ENCODE data around the gene PI4KA.
A peak's percentile ranks its signal among the peaks of the same experiment; 100 is the strongest.

Gene PI4KA

DNA sequence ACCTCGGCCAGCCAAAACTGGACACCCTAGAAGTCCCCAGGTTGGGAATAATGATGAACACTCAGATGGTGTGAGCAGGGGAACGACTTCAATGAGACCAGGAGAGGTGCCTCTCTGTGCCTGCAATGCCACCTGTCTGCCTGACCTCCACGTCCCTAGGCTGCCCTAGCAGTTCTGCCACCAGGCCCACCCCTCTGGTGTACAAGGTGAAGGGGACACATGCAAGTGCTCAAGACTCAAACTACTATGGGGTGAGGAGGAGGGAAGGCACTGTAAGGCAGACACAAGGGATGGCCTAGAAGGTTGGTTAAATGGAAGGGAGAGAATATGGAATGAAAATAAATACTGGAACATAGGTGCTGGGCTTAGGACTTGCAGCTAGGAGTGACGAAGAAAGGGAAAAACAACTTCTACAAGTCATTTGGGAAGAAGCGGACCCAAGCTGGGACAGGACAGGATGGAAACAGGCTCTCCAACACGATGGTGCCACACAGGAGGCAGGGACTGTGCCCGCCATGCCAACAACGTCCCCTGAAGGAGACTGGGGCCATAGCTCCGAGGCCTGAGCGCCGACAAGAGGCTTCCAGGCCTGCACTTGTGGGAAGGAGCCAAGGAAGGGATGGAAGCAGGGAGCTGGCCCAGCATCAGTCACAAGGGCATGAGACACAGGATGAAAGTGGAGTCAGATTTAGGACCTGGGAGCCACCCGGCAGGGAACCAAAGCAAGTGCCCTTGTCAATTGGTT is 66.2 kb downstream of the PI4KA start:
- no peak for DNase-seq

DNA sequence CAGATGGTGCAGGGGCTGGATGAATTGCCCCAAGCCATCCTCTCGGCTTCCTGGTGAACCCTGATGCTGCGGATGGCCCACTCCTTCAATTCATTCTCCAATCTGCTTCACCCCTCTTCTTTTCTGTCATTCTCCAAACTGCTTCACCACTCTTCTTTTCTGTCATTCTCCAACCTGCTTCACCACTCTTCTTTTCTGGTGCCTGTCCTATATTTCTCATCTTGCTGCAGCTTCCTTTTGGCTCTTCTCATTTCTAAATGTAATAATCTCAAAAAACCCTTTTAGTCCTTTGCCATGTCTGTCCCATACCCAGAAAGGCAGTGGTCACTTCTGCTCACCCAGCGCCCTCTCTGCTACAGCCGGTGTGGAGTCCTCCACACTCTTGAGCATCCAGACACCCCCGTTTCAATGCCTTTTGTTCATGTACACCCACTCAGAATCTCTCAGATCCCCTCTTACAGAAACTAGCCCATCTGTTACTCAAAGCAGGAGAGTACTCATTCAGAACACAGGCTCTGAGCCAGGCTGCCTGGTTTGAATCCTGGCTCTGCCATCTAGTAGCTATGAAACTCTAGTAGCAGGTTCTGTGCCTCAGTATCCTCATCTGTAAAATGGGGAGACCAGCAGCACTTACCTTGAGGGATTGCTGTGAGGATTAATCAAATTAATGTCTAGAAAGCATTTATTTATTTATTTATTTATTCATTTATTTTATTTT is 69.8 kb downstream of the PI4KA start:
- DNase-seq, result no peak

DNA sequence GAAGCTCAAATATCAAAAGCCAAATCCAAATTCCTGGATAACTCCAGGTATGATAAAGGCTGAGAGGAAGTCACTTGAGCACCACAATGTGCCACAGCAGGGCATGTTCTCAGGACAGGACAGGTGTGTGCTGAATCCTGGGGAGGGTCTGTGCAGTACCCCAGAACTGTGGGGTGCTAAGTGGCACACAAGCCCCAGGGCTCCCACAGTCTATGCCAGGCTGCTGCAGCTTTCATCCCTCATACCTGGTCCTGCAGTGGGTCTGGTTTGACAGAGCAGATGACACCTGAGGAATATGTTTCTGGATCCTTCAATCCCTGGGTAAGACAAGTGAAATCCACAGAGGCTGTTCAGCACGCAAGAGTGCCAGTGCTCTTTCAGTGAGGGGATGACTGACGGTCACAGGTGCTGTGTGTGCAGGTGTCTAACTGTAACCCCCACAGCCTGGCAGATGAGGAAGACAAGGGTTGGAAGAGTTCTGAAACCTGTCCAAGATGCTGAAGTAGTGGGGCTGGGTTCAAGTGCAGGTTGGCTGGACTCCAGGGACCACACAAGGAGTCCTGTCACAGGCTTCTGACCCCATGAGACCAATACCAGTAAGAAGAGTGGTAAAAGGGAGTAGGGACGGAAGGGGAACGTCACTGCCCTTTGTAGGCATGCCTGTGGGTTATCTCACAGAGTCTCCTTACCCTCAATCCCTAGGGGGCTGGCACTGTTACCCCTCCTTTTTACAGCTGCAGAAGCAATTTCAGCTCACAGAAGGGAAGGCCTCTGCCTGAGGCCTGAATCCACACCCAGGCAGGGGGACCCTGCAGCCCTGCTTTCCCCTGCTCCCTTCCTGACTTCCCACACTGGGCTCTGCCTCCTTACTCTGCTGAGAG is 70.6 kb downstream of the PI4KA start:
- DNase-seq, result no peak

GRCh38 chr22:20787223-20787622 is 71.4 kb downstream of the PI4KA start:
- no peak for DNase-seq

DNA sequence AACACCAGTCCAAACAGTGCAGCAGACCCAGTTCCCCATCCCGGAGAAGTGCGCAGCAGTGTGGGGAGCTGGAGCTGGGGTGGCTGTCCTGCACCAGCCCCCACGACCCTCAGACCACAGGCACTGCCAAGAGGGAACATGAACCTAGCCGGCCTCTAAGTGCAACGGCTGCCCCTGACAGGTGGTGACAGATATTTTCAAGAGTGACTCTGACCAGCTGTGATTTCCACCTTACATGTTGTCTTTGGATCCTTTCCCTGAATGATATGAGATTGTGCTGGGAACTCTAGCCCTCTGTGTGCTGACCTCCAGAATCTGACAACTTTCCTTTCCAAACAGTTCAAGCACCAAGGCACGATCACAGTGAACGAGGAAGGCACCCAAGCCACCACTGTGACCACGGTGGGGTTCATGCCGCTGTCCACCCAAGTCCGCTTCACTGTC is 72.1 kb downstream of the PI4KA start:
- DNase-seq, result no peak

DNA sequence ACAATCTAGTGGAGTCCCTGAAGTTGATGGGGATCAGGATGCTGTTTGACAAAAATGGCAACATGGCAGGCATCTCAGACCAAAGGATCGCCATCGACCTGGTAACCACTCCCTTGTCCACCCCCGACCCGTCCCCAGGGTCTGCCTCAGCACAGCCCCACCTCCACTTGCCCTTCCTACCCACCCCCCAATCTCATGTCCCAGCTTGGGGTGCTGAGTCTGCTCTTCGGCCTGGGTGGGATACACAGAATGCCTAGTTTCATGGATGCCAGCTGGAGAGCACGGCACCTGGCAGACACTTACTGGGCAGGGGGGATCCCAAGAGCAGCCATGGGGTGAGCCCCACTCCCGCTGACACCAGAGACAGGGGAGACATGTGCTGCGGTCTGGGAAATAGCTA is 72.6 kb downstream of the PI4KA start:
- DNase-seq, result no peak

GRCh38 chr22:20785415-20785814 is 73.2 kb downstream of the PI4KA start:
- DNase-seq, result no peak

DNA sequence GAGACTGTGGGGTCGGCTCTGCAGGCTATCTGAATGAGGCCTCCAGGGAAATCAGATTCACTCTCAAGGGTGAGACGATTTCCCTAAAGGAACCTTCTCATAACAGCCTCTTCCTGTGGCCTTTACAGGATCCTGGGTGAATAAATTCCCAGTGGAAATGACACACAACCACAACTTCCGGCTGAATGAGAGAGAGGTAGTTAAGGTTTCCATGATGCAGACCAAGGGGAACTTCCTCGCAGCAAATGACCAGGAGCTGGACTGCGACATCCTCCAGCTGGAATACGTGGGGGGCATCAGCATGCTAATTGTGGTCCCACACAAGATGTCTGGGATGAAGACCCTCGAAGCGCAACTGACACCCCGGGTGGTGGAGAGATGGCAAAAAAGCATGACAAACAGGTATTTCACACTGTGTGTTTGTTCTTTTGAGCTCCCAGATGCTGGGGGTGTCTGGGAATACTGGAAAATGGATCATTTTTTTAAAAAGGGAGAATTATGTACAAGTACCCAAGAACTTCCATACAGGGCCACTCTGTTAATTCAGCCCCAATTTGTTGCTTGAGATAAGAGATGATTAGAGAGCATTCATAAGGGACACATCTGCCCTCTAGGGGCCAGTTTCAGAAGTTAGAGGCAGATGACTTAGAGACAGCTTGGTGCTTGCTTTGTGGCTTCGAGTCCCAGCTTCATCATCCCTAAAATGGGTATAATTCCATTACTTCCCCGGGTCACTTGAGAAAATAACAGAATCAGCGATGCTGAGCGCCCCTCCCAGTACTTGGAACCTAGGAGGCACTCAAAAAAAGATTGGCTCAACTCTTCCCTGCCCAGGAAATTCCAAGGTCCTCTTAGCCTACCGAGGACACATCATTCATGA is 74.5 kb downstream of the PI4KA start:
- DNase-seq, result peak; percentile 42

- no peak for DNase-seq
These were observed 75.3 kb downstream of the PI4KA start for GRCh38 chr22:20783300-20783673.

DNA sequence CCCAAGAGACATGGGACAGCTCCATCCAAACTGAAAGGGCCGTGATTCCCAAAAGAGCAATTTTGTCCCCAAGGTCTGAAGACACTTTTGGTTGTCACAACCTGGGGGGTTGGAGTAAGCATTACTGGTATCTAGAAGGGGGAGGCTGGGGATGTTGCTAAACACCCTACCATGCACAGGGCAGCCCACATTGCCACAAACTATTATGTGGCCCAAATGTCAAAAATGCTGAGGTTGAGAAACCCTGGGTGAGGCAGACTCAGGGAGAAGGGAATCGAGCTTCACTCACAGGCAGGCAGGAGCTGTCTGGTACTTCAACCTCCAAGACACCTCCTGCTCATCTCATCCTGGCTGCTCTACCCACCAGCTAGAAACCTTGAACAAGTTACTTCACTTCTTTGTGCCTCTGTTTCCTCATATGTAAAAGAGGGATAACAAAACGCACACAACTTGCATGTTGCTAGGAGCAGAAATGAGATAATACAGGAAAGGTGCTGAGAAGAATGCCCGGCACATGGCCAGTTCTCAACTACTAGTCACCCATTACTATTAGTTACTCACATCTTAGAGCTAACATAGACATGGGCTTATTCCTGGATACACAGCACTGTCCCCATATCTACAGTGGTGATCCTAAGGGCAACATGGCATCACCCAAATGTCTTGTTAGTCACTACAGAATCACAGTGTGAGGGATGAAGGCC is 75.9 kb downstream of the PI4KA start:
- DNase-seq, result no peak

GRCh38 chr22:20782083-20782482 is 76.5 kb downstream of the PI4KA start:
- no peak for DNase-seq

GRCh38 chr22:20781272-20781990 is 77.2 kb downstream of the PI4KA start:
- no peak for DNase-seq

- no peak for DNase-seq
These were observed 78.8 kb downstream of the PI4KA start for GRCh38 chr22:20779818-20780158.

GRCh38 chr22:20779014-20779817 is 79.4 kb downstream of the PI4KA start:
- DNase-seq, result no peak

- peak; percentile 94 for DNase-seq
These were observed 81.0 kb downstream of the PI4KA start for GRCh38 chr22:20777420-20778177.

DNA sequence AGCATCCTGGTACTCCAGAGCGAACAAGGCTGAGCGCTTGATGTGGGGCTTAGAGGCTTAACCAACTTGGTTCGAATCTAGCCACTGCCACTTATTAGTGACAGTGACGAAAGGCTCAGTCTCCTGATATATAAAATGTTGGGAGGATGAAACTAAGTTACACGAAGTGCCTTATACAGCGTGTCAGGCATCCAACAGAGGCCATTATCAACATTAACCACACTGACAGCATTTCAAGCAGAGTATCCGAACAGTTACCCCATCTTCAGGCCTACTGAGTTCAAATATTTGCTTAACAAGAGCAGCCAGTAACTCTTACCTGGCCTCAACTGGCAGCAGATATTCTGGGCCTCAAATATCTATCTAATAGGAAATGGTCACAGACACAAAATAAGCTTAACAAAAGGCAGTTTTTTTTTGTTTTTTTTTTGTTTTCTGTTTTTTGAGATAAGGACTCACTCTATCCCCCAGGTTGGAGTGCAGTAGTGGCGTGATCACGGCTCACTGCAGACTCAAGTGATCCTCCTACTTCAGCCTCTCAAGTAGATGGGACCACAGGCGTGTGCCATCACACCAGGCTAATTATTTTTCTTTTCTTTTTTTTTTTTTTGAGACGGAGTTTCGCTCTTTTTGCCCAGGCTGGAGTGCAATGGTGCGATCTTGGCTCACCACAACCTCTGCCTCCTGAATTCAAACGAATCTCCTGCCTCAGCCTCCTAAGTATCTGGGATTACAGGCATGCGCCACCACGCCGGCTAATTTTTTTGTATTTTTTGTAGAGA is 81.8 kb downstream of the PI4KA start:
- peak; percentile 42 for DNase-seq

DNA sequence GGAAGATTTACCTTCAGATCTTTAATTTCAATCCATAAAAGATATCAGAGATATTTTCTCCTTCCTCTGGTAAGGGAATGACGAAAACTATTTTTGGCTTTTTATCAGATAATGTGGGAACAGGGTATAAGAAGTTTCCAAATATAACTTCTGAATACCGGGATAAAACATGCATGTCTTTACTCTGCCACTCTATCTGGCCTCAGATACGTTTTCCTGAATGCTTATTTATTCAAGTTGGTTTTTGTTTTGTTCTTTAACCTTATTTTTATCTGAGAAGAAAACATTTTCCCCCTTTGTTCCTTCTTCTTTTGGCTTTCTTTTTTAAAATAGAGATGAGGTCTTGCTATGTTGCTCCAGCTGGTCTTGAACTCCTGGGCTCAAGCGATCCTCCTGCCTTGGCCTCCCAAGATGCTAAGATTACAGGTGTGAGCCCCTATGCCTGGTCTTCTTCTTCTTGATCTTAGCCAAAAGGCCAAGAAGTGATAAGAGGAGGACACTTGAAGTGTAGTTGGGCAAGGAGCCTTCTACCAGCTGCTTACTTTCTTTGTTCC is 83.2 kb downstream of the PI4KA start:
- no peak for DNase-seq

DNA sequence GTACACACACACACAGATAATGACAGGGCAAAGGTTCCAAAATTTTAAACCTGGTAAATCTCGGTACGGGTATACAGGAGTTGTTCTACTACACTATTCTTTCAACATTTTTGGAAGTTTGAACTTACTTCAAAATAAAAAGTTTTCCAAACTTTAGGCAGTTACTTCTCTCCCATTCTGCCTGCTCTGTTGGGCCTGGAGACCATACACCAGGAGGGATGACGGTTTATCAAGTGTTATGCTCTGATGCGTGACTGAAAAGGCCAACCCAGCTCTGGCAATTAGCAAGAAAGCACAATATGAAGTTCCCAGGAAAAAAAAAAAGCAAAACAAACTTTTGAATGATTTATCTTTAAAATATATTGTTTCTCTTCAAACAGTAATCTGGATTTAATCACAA is 83.7 kb downstream of the PI4KA start:
- no peak for DNase-seq

Measured in NCI-H2029 (cell line).